Measurements from ENCODE around the gene ATP2A1. TPM values are rescaled to one million over a fixed set of nuclear protein-coding genes. Genes with fewer than 3 reads are reported as not detected.

Gene ATP2A1
- total and polyA plus RNA-seq, 2 of the 8 experiments (the other 6 are each of a cell fraction or from before 2014, with no cell fraction given): 1.7 to 2.4 TPM

GRCh38 chr16:28933171-28933570, 54.9 kb downstream of the ATP2A1 start (continued):
- TF ChIP-seq TAF1 (IDR thresholded peaks at IDR 0.05; ENCODE audit: low read depth, low read length) (no peak), NANOG (IDR thresholded peaks at IDR 0.05; ENCODE audit: insufficient read depth, low read depth, low read length, poor library complexity, severe bottlenecking) (no peak), SIRT6 (IDR thresholded peaks at IDR 0.05; ENCODE audit: low read length) (no peak), HDAC2 (IDR thresholded peaks at IDR 0.05; ENCODE audit: borderline replicate concordance in 1 of 2, low read depth in 2 of 2, low read length in 2 of 2) (no peak)

Data from H1 (cell line).